Fibroblast of skin of left quadriceps (primary cell): ENCODE data around the gene EPAS1.

Experiments used
- DNase-seq, 2 experiments: peaks; one replicate each; pipeline ENCODE4 v3.0.0-alpha.2; 2013; ENCODE audit warnings: low read depth in 2 of 2

Gene EPAS1

DNA sequence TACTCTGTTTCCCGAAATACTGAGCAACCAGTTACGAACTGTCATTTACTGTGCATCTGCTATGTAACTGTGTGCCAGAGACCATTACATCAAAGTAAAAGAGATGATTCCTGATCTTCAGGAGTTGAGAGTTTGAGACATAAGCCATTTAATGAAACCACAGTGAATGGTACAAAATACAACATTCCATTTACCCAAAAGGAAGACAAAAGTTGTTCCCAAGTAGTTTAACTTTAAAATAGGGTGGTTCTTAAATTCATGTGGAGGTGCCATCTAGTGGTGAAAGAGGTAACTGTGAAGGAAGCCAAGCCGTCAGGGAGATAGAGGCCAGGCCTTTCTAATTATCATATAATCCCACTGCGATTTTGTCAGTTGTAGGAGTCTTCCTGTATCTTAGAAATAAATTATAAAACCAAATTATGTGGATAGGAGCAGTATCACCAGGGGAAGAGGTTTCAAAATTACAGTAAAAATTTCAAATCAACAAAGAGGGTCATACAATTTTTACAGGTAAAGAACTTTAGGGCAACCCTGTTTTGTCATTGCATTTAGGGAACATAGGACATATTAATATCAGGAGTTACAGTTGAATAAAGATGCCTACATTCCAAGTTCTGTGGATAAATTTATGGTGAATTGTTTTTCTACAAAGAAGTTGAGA, 67.7 kb downstream of the EPAS1 start:
- peak; percentile 56 to 62 for DNase-seq

DNA sequence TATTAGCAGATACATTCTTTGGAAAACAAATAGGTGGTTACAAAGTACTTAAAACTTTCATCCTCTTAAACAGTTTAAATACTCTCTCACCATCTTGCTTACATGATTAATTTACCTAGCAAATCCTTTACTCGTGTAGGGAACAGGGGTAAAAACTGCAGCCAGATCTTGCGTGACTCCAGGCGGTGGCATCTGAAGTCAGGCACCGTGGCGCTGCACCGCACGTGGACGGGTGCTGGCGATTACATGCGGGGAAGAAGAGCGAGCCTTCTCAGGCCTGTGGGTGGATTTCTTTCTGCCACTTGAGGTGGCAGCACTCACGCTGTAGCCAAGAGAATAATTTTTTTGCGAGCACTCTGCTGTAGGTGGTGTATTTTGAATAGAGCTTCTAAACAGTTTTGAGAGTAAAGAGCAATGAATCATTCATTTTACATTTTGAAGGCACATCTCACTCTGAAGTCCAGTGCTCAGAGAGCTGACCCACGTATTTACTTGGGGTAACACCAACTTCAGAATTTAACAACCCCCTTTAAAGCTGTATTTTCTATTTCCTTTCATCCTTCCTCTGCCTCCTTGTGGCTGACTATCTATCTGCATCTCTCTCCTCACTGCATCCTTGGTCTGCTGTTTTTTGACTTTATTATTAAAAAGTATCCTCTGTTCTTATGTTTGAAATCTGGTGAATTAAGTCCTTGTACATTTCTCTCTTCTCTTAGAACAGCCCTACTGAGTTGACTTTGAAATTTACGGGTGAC, 68.9 kb downstream of the EPAS1 start:
- no peak for DNase-seq

DNA sequence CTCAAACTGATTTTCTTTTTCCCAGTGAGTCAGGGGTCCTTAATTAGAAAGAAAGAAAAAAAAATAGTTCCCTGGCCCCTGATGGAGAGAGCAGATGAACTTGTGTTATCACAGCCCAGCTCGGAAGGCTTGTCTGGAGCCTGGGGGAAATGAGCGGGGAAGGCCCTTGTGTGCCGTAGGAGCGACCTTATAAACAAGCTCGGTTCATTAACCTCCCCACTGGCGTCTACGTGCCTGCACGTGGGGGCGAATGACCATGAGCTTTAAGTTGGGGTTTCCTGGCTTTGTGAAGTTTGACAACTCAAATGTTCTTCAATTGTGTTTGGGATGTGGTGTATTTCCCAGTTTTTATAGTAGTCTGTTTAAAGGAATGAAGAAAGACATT, 69.5 kb downstream of the EPAS1 start:
- no peak for DNase-seq

DNA sequence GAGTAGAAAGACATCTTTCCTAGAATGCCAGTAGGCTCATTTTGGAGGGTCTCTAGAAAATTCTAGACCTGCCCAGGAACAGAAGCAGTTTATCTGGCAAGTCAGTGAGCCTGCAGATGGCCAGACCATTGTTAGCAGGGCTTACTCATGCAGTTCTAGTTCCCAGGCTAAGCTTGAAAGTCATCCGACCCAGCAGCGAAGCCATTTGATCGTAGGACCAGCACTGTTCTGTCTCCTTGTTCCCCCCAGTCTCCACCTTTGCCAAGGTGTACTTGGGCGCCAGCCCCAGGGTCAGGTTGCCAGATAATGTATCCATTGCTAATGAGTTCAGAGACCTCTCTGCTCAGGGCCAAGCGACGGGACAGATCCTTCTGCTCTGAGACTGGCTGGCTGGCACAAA, 70.1 kb downstream of the EPAS1 start:
- DNase-seq, result no peak

DNA sequence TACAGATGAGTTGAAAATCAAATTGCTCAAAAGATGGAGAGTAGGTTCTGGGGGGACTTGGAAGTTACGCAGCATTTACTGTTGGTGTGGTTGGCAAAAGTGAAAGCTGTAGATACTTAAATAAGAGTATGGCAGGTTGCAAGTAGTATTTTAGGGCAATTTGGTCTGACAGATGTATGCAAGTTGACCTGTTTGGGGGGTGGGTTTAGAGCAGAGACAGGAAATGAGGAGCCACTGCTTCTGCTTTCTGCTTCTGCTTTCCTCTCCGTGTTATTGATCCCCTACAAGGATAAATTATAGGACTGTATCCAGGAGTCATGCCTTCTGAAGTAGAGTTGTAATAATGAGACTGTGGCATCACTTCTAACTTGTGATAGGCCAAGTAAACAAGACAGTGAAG, 71.2 kb downstream of the EPAS1 start:
- no peak for DNase-seq

DNA sequence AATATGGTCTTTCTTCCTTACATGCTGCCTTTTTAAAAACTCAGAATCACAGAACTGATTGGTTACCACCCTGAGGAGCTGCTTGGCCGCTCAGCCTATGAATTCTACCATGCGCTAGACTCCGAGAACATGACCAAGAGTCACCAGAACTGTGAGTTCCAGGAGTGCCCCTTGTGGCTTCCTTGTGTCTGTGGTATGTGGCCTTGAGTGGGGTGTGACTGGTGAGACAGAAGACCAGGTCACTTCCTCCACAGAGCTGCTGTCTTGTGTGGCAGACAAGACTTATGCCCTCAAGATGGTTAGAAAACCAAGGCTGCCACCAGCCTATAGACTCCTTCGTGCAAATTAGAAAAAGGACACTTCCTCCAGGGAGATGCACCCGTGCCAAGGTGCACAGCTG, 72.6 kb downstream of the EPAS1 start:
- no peak for DNase-seq

DNA sequence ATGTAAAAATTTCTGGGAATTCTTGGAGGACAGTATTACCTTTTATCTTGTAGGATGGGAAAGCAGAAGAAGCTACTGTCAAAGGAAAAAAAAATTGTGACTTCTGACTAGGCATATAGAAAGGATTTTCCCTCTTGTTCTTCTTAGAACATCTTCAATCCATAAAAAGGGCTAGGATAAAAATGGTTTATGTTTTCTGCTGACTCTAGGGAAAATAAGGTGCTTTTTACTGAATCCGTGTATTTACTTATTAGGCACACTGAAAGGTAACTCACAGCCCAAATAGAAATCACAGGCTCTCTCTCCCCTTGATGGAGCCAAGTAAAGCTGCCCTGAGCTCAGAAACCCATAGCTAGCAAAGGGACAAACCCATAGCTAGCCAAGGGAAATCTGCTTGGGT, 74.6 kb downstream of the EPAS1 start:
- DNase-seq, result no peak

DNA sequence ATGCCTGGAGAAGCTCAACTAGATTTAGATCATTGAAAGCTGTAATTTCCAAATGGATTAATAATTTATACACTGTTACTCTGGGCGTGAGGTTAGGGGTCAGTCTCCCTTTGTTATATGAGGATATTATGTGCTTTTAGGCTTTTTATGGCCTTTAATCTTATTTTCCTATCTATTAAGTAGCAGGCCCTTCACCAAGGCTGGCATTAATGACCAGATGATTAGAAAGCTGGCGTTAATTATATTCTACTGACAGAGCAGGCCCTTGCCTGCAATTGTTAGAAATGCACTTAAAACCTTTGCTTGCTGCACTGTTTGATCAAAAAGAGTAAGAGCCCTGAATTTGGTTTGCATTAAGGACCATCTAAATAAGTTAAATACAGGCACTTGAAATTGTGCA, 75.3 kb downstream of the EPAS1 start:
- DNase-seq, result no peak

DNA sequence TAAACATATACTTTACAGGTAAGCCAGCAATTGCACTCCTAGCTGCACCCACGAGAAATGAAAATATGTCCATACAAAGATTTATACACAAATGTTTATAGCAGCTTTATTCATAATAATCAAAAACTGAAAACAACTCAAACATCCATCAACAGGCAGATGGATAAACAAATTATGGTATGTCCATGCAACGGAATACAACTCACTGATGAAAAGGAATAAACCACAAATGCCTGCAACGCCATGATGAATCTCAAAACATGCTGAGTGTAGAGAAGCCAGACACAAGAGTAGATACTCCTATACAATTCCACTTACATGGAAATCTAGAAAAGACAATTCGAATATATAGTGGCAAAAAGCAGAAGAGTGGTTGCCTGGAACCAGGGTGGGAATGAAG, 76.0 kb downstream of the EPAS1 start:
- DNase-seq, result no peak

DNA sequence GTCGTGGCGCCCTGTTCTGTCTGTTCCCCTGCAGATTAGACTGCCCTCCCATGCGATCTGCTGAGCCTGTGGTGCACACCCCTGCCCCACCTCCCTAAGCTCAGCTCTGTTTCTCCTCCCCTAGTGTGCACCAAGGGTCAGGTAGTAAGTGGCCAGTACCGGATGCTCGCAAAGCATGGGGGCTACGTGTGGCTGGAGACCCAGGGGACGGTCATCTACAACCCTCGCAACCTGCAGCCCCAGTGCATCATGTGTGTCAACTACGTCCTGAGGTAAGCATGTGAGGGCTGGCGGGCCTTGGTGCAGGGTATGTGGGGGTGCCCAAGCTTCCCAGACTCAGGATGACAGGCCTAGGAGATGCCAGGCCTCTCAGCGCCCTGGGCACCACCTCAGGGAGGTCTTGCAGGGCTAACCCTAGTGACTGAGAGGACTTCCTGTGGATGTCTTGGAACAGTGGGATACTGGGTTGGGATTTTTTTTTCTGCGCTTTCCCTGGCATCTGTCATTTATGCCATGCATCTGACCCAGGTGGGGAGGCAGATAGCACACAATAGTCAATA, 78.4 kb downstream of the EPAS1 start:
- DNase-seq, result no peak

DNA sequence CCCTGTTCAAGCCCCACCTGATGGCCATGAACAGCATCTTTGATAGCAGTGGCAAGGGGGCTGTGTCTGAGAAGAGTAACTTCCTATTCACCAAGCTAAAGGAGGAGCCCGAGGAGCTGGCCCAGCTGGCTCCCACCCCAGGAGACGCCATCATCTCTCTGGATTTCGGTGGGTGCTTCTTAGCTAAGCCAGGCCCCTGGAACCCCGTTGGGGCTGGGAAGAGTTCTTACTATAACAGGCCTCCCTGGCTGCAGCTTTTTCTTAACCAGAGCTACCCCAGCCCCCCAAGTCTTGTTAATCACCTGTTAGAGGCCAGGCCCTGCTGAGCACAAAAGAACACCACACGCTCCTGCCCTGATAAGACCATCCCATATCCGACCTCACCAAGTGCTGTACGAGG, 79.4 kb downstream of the EPAS1 start:
- no peak for DNase-seq

DNA sequence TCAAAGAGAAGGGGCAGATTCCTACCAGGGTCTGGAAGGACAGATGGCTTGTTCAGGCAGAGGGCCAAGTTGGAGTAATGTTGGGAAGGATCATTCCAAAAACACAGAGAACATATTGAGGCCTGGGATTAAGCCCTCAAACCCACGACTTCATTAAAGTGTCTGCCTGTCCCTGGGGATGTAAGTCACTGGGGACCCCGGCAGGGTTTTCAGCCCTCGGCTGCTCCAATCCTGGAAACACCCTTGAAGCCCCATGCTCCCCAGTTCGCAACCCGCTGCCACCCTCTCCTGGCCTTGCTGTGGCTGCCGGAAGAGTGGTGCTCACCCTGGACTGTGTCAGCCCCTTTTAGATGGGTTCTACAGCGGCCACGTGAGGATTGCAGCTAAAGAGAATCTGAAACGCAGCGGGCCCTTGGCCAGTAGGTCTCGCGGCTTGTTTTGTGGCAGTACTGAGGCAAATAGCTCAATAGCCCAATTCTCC, 79.9 kb downstream of the EPAS1 start:
- no peak for DNase-seq

DNA sequence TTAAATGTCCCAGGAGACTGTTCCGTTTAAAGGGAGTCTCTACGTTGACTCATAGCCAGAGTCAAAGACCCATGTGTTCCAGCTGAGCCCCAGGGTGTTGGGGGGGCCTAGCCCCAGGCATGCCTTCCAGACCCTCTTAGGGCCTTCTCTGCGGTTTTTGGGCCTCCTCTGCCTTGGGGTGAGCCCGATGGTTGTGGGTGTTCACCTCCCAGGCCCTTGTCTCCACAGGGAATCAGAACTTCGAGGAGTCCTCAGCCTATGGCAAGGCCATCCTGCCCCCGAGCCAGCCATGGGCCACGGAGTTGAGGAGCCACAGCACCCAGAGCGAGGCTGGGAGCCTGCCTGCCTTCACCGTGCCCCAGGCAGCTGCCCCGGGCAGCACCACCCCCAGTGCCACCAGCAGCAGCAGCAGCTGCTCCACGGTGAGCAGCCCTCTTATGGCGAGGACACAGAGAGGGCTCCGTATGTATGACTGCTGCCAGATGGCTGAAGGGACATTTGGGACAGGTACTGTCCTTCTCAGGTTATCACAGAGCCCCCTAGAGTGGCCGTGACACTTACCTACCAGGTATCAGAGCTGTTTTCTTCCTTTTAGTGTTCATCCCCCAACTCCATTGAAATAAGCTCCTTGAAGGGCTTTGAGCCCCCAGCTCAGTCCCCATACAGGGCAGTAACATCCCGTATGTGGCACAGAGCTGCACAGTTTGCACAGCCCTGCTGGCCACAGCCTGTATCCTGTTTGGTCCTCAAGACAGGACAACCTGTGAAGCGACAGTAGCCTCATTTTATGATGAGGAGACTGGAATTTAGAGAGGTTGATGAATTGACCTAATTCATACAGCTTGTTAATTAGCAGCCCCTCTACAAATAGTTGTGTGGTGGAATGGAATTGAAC, 80.7 kb downstream of the EPAS1 start:
- no peak for DNase-seq

DNA sequence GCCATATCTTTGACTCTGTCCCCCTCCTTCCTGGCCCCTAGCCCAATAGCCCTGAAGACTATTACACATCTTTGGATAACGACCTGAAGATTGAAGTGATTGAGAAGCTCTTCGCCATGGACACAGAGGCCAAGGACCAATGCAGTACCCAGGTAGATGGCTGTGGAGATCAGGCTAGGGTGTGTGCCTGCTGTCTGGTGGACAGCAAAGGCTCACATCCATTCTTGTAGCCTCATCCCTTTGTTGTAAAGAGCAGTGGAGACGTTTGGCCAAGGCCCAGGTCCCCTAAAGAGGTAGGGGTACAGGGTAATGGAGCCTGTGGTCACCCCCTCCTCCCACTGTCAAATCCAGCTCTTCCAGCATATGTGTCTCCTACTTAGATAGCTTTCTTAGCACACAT, 81.4 kb downstream of the EPAS1 start:
- DNase-seq, result no peak

DNA sequence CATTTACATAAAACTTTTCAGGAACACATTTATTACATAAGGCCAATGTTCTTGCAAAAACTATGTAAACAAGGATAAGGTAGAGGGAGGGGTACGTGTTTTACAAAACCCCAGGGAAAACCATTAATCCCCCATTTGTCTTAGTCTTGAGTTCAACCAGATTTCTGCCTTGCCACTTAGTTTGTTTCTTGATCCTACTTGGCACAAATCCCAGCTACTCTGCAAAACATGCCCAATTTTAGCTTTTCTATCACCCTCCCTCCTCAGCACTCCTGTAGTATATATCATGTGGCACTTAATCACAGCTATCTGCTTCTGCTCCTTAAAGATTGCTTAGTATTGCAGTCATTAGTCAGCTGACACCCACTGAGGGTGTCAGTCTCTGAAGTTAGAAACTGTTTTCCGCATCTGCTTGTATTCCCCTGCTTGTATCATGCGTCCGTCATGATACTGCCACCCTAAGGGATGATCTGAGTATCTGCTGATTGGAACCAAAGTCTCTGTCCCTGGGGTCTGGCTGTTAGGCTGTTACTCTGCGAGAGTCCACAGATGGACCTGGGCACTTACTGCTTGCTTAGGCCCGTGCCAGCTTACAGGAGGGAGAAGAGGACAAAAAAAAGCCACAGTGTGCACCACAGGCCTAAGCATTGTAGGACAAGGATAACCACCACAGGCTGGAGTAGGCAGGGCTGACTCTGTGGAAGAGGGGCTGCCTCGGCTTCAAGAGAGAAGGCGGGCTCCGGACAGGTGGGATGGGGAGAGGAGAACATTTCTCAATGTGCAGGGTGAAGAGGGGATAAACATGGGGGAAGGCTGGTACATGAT, 82.2 kb downstream of the EPAS1 start:
- DNase-seq, result peak; percentile 53 to 55

DNA sequence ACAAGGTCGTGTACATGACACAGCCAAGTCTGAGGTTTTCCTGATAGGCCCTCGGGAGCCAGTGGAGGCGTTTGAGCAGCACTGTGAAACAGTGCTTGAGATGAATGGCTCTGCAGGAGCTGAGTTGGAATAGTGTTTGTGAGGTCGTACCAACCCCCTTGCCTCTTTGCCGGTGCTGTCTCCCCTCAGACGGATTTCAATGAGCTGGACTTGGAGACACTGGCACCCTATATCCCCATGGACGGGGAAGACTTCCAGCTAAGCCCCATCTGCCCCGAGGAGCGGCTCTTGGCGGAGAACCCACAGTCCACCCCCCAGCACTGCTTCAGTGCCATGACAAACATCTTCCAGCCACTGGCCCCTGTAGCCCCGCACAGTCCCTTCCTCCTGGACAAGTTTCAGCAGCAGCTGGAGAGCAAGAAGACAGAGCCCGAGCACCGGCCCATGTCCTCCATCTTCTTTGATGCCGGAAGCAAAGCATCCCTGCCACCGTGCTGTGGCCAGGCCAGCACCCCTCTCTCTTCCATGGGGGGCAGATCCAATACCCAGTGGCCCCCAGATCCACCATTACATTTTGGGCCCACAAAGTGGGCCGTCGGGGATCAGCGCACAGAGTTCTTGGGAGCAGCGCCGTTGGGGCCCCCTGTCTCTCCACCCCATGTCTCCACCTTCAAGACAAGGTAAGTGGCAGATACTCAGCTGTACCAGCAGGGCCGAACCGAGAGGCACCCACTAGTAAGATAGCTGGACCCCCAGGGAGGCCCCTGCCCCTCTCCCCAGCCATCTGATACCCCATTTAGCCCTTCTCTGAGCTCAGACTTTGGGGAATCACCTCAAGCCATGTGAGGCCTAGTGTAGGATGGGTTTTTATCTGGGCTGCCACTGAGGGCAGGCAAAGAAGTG, 83.1 kb downstream of the EPAS1 start:
- no peak for DNase-seq

DNA sequence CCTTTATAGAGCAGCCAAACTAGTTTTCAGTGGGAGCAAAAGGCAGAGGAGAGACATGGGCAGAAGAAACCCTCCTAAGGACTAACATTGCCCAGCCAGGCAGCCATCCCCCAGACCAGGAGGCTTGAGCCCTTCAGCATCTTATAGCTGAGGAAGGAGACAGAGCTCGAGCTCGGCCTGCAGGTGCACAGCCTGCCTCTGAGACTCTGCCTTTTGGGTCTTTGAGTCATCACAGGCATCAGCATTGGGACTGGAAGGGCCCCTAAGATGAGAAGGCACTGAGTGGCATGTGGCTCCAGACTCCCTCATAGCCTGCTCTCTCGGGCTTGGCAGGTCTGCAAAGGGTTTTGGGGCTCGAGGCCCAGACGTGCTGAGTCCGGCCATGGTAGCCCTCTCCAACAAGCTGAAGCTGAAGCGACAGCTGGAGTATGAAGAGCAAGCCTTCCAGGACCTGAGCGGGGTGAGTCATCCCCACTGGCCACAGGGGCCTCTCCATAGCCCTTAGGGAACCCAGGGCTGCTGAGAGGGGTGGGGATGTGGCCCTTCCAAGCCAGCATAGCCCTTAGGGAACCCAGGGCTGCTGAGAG, 84.1 kb downstream of the EPAS1 start:
- DNase-seq, result no peak

DNA sequence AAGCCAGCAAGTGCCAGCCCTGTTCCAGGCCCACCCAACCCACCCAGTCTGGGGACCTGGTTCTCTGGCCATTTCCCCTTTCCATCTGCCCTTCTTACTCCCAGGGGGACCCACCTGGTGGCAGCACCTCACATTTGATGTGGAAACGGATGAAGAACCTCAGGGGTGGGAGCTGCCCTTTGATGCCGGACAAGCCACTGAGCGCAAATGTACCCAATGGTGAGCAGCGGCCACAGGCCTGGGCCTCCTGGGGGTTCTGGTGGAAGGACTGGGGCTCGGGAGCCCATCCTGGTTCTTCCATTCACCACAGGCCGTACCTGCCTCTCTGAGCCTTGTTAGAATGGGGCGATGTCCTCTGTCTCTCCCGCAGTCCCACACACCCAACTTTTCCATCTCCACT, 84.7 kb downstream of the EPAS1 start:
- no peak for DNase-seq

DNA sequence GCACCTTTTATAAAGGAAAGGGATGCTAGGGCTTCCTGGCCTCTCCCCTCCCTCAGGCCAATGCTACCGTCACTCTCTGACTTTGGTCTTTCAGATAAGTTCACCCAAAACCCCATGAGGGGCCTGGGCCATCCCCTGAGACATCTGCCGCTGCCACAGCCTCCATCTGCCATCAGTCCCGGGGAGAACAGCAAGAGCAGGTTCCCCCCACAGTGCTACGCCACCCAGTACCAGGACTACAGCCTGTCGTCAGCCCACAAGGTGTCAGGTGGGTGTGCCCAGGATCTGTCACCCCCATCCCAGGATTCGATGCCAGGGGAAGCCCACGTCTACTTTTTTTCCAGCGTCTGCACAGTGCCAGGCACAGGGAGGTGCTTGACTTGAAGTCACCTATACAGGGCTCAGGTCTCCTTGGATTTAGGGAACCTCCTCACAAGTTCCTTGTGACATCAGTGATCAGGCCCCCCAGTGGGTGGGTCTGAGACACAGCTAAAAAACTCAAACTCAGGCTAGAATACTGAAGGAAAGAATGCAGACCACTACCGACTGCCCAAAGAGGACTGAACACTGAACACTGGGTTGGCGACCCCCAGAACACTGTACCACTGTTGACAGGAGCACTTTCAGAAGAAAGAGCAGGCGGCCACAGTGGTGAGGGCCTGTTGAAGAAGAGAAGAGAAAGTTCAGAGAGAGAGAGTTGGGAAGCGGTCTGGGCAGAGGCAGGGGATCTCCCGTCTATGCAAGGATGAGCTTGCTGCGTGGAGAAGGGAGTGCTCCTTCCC, 85.3 kb downstream of the EPAS1 start:
- no peak for DNase-seq
